Right atrium auricular region (tissue), 2 donors: ENCODE results near the gene PDE3B. TPM values are rescaled to one million over a fixed set of nuclear protein-coding genes. Genes with fewer than 3 reads are reported as not detected.

Experiments used
- DNase-seq: peaks from one replicate; pipeline ENCODE4 v3.0.0-alpha.2; 2019; ENCODE audit warnings: low spot score
- H3K27ac ChIP-seq, 2 donors: fragments of 200-600 bp; sonication (generic); 1 replicate in 1 of 2; 2 replicates in 1 of 2; pipeline ENCODE4 v1.5.1; 2016 to 2019
- H3K27me3 ChIP-seq, 2 donors: fragments of 200-600 bp; sonication (generic); one replicate each; pipeline versions ENCODE4 v1.5.1 to v1.6.0; 2017 to 2019
- H3K36me3 ChIP-seq: fragments of 200-600 bp; sonication (generic); one replicate; pipeline ENCODE4 v1.5.1; 2016
- H3K4me1 ChIP-seq, 2 donors: fragments of 200-600 bp; sonication (generic); one replicate each; pipeline versions ENCODE4 v1.5.1 to v1.6.0; 2017 to 2019
- H3K4me3 ChIP-seq, 2 donors: fragments of 200-600 bp; sonication (generic); 1 replicate in 1 of 2; 2 replicates in 1 of 2; pipeline ENCODE4 v1.5.1; 2017 to 2019; ENCODE audit warnings: mild to moderate bottlenecking in 1 of 2, moderate library complexity in 1 of 2
- H3K9me3 ChIP-seq, 2 donors: fragments of 200-600 bp; sonication (generic); one replicate each; pipeline ENCODE4 v1.5.1; 2019
- total RNA-seq, 2 donors: library from RNA; depleted of rRNA; stranded (reverse); fragments of >200 nt; gene quantifications; one replicate each; pipeline ENCODE4 v1.1.0, GENCODE V29; 2016
- TF ChIP-seq, protein P1 (sequence below), 2 donors: fragments of 200-600 bp; sonication (generic); IDR thresholded peaks; one replicate each; pipeline ENCODE4 v1.5.1; 2019; ENCODE audit warnings: antibody characterized with exemption in 2 of 2

The PDE3B gene
- total RNA-seq, 2 donors from 2014 or later = 13.9 to 15.3 TPM

DNA sequence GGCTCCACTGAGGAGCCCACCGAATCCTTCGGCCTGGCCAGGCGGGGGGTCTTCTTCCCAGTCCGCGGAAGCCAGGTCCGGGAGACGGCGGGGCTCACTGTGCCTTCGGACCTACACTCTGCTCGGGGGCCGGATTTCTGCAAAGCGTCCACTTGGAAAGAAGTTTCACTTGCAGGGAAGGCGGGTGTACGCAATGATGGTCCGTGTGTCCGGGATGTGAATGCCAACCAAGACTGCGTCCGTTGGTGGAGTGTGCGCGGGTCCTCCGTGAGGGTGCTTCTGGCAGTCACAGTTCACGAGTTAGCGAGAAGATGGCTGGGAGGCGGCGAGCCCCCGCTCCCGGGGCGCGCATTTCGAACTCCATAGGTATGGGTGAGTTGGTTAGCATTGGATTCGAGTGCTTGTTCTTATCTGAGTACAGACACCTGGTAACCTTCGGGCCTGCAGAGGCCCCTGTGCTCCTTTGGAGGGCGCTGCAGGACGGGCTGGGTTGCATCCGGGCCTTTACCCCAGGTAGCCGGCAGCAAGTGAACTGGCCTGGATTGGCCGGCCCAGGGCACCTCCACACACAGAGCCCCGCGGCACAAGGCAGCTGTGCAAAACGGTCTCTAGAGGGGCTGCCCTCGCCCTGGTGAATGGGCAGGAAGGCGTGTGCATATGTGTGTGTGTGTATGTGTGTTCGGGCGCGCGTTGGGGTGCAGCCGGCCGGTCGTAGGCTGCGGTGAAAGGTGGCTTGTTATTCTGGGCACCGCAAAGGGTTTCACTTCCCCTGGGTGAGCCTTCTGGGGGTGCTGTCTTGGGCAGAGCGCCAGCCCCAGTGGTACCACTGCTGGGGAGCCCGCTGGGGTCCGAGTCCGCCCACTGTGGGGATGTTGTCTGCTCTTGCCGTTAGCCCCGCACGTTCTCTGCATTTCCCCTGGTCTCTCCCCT is 261.8 kb downstream of the PDE3B start:
- DNase-seq = peak; percentile 77
- Histone ChIP-seq H3K36me3 (no peaks in the 10 kb centered on the region), H3K4me3 (peak overlapping the region; percentile 54 to 71), H3K27ac (peak overlapping the region in 1 of 2 donors; percentile 52), H3K9me3 (no peaks in the 10 kb centered on the region), H3K4me1 (peaks cover 0 to 21% of the 10 kb centered on the region in 2 donors), H3K27me3 (no peaks in the 10 kb centered on the region)
- TF ChIP-seq, protein P1, sequence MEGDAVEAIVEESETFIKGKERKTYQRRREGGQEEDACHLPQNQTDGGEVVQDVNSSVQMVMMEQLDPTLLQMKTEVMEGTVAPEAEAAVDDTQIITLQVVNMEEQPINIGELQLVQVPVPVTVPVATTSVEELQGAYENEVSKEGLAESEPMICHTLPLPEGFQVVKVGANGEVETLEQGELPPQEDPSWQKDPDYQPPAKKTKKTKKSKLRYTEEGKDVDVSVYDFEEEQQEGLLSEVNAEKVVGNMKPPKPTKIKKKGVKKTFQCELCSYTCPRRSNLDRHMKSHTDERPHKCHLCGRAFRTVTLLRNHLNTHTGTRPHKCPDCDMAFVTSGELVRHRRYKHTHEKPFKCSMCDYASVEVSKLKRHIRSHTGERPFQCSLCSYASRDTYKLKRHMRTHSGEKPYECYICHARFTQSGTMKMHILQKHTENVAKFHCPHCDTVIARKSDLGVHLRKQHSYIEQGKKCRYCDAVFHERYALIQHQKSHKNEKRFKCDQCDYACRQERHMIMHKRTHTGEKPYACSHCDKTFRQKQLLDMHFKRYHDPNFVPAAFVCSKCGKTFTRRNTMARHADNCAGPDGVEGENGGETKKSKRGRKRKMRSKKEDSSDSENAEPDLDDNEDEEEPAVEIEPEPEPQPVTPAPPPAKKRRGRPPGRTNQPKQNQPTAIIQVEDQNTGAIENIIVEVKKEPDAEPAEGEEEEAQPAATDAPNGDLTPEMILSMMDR (IDR thresholded peaks at IDR 0.05) = peak; percentile 51 to 57

DNA sequence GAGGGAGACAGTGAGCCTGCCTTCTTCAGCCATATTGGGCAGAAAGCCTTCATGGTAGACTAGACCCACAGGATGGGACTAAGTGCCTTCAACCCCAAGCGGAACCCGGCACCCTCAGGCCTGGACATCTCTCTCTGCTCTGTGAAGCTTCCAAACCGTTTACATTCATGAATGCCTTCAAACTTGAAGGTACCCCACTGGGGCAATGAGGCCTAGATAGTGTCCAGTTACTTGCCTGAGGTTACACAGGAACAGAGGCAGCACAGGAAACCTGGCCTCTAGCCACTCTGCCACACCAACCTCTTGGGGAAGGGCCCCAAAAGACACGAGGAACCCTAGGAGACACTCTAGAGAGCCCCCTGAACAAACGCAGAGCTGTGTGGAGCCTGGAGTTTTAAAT is 263.0 kb downstream of the PDE3B start:
- TF ChIP-seq, protein P1 (IDR thresholded peaks at IDR 0.05) = no peak
- DNase-seq = no peak
- H3K27me3 ChIP-seq = no peaks in the 10 kb centered on the region
- no peak overlapping the region for H3K27ac ChIP-seq
- H3K4me1 ChIP-seq = peaks cover 0 to 21% of the 10 kb centered on the region in 2 donors
- H3K9me3 ChIP-seq = no peaks in the 10 kb centered on the region
- no peak overlapping the region for H3K4me3 ChIP-seq
- no peaks in the 10 kb centered on the region for H3K36me3 ChIP-seq

GRCh38 chr11:14906993-14907392 is 263.4 kb downstream of the PDE3B start:
- TF ChIP-seq, protein P1 (IDR thresholded peaks at IDR 0.05) = no peak
- H3K4me1 ChIP-seq = peaks cover 0 to 21% of the 10 kb centered on the region in 2 donors
- no peaks in the 10 kb centered on the region for H3K27me3 ChIP-seq
- no peaks in the 10 kb centered on the region for H3K36me3 ChIP-seq
- no peaks in the 10 kb centered on the region for H3K9me3 ChIP-seq
- no peak for DNase-seq
- H3K27ac ChIP-seq = no peak overlapping the region
- no peak overlapping the region for H3K4me3 ChIP-seq

DNA sequence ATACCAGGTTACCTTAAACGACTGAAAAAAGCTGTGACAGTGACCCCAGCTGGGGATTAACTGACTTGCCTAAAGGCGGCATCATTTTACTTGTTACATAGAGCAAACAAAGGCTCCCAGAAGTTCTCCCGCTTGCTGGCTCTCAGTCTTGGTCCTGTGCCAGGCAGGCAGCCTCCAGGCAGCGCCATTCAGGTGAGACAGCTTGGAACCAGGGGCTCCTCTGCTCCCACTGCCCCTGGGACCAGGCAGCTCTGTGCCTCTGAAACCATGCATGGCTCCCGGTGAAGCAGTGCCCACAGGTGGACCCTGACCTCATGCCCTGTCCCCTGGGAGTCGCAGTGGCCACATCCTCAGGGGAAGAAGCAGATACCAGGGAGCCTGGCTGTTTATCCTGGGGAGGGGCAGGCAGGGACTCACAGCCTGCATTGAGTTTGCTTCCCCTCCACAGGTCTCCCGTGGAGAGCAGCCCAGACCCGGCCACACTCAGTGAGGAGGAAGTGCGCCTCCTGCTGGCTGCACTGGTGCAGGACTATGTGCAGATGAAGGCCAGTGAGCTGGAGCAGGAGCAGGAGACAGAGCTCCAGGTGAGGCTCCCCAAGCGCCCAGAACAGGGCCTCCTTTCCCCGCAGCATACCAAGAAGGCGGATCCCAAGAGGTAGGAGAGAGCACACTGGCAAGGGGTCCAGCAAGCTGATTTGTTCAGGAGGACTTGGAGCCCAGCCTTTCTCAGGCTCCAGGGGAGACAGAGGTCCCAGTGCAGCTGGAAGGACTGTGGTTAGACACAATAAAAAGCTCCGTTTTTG is 264.0 kb downstream of the PDE3B start:
- H3K36me3 ChIP-seq = no peaks in the 10 kb centered on the region
- H3K27me3 ChIP-seq = no peaks in the 10 kb centered on the region
- no peaks in the 10 kb centered on the region for H3K9me3 ChIP-seq
- TF ChIP-seq, protein P1 (IDR thresholded peaks at IDR 0.05) = peak; percentile 56 to 80
- H3K4me3 ChIP-seq = no peak overlapping the region
- peaks cover 0 to 21% of the 10 kb centered on the region in 2 donors for H3K4me1 ChIP-seq
- H3K27ac ChIP-seq = no peak overlapping the region
- peak; percentile 83 for DNase-seq

DNA sequence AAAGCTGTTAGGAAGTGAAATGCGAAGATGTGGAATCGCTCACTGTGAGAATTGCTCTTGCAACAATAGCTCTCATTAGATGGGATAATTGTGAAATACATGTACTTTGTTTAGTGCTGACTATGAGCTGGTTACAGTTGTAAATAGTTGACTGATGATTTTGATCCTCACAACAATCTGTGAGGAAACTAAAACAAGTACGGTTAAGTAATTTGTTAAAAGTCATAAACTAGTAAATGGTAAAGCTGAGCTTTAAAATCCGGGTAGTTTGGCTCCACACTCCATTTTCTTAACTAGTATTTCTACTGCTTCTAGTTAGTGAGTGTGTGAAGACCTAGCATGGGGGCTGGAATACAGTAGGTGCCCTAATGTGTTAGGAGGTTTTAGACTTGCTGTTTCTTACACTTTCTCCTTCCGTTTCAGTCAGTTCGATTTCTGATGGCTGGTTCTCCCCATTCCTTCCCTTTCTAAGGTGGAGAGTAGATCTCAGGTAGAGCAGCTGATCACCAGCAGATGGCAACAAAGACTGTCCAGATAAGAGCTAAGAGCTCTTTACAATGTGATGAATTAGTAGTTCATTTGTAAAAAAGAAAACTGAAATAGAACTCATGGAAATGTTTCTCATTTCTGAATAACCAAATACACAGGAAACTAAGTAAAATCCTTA is 264.7 kb downstream of the PDE3B start:
- DNase-seq = no peak
- TF ChIP-seq, protein P1 (IDR thresholded peaks at IDR 0.05) = peak; percentile 11 to 62
- Histone ChIP-seq H3K4me3 (no peak overlapping the region), H3K27ac (no peak overlapping the region), H3K4me1 (peaks cover 0 to 21% of the 10 kb centered on the region in 2 donors), H3K27me3 (no peaks in the 10 kb centered on the region), H3K9me3 (no peaks in the 10 kb centered on the region), H3K36me3 (no peaks in the 10 kb centered on the region)
